CMK (cell line): ENCODE measurements around the gene ANKRD44.

Experiments
- DNase-seq: peaks from one replicate; pipeline ENCODE4 v3.0.0-alpha.2; 2010; ENCODE audit warnings: low read depth

ANKRD44 gene

DNA sequence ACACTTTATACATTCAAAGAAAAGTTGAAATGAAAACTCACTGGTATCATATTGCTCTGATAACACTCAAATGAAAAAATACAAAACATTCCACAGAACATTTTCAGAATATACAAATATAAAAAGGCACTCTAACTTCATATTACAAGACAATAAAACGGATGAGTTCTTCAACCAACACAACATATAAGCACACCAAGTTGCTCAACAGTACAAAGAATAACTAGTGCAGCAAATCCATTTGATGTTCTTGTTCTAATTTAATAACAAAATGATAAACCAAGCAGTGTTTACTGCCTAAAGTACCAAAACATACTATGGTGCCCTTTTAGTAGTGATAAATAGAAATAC lies 323.3 kb downstream of the ANKRD44 start:
- no peak for DNase-seq

DNA sequence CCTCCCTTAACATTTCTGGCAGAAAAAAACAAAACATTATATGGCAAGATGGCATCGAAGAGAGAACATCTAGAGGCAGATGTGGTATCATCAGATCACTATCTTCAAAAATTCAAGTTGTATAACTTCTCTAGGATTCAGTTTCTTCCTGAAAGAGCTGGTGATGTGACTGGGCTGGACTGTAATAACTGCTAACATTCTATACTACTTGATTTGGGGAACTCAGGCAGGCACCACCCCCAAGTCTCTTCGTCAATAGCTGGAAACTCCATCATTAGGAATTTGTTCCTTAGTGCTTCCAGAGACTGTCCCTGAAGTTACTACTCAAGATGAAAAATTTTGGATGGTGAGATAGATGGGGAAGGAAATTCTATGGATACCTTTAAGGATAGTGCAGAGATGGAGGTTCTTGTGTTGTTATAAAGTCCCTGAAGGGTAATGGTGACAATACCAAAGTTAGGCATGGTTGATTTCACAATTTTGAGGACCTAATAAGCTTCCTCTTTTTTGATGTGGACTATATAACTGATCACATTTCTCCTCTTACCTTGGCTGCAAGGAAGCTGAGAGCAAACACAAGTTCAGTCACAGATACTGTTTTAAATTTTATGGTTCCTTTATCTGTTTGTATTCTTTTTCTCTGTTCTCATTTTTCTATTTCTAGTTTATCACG lies 324.9 kb downstream of the ANKRD44 start:
- no peak for DNase-seq

DNA sequence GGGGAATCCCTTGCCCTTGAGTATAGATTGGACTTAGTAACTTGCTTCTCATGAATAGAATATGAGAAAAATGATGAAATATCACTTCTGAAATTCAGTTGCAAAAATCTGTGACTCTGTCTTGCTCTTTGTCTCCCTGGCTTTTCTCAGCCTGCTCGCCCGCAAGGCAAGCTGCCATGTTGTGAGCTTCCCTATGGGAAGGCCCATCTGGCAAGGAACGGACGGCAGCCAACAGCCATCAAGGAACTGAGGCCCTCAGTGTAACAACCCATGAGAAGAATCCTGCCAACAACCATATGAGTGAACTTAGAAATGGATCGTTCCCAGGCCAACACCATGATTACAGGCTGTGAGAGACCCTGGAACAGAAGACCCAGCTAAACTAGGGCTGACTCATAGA lies 325.7 kb downstream of the ANKRD44 start:
- DNase-seq = no peak

DNA sequence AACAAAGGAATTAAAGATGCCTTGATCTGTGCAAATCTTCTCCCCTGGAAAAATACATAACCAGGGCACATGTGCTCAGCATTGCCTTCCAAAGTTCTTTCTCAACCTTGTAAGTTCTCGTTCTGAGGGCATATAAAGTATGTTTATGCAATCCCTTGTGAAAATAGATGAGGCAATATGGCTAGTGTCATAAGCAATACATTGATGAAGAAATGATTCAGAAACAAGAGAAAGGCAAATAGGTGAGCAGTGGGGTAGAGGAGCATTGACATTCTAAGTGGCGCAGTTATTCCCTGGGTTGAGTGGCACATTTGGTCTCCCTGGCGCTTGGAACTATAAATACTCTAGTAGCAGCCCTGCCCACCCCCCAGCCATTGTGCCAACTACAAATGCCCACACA lies 326.6 kb downstream of the ANKRD44 start:
- DNase-seq = no peak

DNA sequence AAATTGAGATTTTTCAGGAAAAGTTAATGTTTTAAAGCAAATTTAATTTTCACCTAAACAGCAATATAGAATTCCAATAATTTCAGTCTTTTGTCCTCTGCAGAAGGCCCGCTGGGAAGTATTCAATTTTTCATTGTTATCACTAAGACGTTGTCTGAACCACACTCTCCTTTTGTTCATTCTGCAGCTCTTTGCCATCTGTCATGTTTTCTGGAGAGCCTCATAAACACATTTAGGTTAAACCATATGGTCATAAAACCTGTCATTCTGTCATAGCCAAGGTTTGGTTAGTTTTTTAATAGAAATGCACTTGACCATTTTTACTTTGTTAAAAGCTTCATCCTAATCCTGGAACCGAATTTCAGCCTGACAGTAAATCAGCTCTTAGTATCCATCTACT lies 330.1 kb downstream of the ANKRD44 start:
- DNase-seq = no peak

DNA sequence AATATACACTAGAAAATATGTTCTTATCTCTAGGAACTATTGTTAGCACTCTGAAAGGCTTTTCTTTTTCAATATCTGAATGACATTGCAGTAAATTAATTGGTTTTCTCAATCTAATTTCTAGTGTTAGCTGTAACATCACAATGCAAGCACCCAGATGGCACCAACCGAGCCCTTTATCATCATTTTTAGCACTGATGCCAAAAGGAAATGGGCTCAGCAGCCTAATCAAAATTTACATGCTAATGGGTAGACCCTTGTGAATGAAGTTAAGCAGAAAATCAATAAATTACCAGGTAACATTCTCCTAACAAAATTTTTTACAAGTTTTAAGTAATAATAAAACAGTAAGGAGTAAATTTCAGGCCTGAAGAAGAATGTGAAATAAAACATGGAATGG lies 330.6 kb downstream of the ANKRD44 start:
- DNase-seq = no peak

DNA sequence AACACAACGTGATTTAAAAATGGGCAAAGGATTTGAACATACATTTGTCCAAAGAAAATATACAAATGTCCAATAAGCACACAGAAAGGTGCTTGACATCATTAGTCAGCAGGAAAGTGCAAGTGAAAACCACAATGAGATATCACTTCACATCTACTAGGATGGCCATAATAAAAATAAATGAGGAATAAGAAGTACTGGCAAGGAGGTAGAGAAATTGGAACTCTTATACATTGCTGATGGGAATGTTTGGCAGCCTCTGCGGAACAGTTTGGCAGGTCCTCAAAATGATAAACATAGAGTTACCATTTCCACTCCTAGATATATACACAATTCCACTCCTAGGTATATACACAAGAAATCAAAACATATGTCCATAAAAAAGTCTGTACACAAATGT lies 333.1 kb downstream of the ANKRD44 start:
- no peak for DNase-seq

DNA sequence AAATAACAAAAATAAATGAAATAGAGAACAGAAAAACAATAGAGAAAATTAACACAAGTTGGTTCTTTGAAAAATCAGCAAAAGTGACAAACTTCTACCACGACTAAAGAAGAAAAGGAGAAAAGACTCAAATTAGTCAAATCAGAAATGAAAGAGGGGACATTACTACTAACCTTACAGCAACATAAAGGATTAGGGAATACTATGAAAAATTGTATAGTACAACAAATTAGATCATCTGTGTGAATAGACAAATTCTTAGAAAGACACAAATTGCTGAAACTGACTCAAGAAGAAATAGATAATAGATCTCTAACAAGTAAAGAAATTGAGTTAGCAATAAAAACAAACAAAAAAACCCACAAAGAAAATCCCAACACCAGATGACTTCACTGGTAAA lies 335.6 kb downstream of the ANKRD44 start:
- DNase-seq = no peak

DNA sequence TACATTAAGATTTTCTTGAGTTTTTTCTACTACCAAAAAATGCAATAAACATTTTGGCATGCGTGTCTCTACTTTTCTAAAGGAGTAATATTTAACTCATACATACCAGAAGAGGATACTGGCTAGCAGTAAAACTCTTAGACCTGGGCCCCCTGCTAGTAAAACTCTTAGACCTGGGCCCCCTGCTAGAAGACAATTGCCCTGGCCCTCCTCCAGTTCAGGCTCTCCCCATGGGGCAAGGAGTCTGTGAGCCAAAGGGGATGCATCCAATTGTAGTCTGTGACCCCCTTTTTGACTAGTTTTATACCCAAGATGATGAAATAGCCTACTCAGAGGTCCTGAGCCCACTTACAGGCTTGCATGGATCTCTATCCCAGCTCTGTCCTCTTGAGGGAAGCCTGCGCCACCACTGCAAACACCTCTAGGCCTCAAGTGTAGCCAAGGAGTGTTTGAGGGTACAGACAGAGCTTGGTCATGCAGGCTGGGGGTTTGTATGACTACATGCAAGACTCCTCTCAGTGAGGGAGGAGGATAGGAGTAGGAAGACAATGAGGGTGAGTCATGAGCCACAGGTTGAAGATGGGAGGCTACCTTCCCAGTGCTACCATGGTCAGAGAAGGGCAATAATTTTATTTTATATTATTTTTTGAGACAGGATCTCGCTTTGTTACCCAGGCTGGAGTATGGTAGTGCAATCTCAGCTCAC lies 338.9 kb downstream of the ANKRD44 start:
- DNase-seq = no peak

DNA sequence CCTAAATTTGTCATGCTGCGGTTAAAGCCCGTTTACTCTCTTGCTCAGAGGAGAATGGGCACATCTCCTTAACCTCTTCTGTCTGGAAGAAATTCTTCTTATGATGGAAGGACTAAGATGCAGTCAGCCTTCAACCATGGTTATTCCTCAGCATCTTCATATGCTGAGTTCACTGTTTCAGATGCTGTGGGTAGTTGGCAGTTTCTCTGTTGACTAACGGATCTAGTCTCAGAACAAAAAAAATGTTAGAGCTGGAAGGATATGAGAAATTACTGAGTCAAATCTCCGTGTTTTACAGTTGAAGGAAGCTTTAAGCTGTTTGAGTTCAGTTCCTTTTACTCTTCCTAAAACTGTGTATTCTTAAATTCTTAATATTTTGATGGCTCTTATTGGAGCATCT lies 340.5 kb downstream of the ANKRD44 start:
- no peak for DNase-seq

DNA sequence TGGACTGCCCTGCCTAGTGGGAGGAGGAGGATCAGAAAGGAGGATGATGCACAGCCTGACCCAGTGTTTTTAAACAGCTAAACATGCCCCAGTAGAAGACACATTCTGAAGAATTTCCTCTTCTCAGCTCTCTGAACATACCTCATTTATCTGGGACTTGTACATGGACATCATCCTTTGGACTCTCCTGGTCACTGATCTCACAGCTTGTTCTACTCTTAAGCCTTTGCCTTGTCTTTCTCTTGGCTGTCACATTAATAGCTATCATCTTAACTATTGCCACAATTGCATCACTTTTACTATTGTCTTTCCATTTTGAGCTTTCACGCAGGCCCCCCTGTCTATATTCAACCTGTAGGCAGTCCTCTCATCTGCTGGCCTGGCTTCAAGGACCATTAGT lies 342.1 kb downstream of the ANKRD44 start:
- DNase-seq = no peak

DNA sequence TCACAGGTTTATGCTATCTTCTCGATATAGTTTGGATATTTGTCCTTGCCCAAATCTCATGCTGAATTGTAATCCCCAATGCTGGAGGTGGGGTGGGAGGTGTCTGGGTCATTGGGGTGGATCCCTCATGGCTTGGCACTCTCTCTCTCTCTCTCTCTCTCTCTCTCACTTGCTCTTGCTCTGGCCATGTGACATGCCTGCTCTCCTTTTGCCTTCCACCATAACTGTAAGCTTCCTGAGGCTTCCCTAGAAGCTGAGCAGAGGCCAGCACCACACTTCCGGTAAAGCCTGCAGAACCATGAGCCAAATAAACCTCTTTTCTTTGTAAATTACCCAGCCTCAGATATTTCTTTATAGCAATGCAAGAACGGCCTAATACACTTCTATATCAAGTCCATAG lies 342.8 kb downstream of the ANKRD44 start:
- no peak for DNase-seq

DNA sequence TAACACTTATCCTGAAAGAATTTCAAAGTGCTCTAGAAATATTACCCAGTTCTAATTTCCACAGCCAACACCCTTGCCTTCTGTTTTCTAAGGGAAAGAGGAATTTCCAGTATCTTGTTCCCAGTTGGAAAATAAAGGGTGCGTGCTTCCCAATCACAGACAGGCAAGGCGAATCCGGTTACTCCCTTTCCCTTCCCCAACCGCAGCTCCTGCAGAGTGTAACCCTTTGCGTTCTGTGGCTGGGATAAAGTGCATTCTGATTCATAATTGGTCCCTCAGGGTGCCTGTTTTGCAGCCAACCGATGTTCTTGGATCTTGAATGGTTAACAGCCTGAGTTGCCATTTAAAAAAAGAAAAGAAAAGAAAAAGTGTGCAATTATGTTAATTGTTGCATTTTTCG lies 343.5 kb downstream of the ANKRD44 start:
- no peak for DNase-seq

DNA sequence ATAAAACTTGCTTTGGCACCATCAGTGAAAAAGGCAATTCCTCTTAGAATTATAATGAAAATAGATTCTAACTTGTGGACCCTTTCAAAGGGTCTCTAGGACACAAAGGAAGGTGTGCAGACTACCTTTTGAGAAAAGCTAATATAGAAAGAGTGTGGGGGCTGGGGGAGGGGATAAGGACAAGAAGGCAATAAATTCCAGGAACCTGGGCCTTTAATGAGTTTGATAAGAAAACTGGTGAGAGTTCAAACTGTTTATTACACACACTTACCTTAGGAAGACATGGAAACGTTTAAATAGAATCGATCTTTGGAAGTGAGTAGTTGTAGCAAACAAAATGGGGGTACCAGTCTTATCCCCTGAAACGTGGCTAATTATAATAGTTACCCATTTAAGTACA lies 344.5 kb downstream of the ANKRD44 start:
- no peak for DNase-seq

DNA sequence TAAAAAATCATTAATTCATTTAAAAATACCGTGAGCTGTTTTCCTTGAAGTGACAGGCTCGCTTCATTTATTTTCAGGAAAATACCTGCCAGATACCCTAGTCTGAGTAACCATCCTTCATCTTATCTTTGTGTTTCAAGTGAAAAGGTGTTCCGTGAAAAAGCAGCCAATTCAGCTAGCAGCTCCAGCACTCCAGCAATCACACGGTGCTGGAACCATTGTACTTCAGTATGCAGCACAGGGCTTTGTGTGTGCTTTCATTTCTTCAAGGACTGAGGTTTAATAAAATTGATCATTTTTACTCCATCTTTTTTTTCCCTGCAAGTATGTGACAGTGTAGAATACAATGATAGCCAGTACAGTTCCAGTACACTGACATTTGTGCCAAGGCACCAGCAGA lies 344.9 kb downstream of the ANKRD44 start:
- DNase-seq = no peak

DNA sequence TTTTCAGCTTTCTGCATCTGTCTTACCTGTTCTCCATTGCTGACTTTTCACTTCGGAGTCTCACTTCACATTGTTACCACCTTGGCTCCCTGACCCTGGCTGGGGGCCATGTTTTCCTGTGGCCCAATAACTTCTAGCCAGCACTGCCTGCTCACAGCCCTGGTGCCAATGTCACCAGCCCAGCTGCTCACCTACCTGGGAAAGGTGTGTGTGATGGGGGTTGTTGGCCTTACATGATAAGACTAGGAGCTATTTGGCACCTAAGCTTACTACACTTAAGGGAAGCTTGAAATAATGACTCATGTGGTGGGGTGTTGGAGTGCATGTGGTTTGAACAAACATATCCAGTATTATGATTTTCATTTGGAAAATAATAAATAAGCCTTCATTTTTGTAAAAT lies 346.6 kb downstream of the ANKRD44 start:
- DNase-seq = no peak

DNA sequence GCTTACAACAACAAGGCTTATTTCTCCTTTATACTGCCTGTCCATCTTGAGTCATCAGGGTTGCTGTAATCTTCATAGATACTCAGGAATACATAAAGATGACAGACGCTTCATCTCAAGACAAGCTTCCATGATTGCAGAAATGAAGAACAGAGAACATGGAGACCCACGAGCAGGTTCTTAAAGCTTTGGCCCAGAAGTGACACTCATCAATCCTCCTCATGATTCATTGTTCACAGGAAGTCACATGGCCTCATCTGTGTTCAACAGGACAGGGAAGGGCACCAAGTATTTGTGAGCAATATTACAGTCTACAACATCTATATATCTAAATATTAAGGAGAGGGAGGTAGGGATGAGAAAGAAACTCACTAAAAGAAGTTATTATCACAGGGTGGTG lies 347.5 kb downstream of the ANKRD44 start:
- DNase-seq = no peak

DNA sequence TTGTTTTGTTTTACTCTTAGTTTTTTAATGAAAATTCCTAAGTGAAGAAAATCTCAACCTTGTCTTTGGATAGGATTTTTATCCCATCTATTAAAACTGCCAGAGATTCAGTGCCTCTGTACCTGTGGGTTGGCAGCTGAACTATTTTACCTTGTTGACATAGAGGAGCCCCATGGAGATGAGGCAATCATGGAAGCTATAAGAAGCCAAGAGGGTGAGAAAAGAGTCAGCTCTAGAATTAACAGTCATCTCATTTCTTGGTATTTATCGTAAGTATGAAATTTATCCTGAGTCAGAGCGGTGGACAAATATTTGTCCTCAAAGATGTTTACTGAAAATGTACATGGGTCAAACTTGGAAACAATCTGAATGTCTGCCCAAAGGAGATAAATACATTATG lies 348.3 kb downstream of the ANKRD44 start:
- no peak for DNase-seq

DNA sequence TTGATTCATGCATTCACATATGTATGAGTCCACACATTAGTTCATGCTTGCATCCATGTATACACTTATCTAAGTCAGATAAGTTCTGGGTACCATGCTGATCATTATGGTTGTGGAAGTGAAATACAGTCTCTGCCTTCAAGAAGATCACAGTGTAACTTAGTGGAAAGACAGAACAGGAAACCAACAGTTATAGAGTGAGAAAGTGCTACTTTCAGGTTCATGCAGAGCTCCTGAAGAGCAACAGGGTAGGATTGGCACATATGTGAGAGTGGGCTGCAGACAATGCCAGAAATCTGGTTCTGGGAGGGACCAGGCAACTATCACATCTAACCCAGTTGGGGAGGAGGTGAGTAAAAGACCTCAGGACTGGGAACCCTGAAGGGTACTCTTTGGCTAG lies 348.7 kb downstream of the ANKRD44 start:
- no peak for DNase-seq

DNA sequence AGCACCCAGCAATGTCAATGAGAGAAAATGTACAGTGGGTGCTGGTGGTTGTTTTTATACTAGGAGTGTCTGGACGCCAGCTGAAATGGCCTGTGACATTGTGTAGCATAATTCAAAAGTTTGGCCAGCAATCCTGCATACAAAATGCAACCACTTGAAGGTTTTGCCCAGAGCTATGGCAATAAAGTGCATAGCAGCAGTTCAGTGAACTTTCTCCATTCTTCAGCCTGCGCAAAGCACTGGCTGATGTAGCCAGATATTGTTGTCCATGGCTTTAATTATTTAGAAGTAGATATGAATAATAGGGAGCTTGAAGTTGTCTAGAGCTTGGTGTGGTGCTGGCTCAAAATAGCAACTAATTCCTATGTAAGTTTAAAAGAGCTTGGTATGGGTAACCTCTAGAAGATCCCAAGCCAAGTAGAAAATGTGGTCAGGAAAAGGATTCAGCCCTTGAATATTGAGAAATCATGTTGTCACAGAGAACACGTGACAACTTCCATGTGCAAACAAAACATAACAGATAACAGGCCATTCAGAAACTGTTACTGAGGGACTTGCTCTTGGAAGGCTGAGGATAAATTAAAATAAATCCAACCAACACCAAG lies 350.7 kb downstream of the ANKRD44 start:
- no peak for DNase-seq

DNA sequence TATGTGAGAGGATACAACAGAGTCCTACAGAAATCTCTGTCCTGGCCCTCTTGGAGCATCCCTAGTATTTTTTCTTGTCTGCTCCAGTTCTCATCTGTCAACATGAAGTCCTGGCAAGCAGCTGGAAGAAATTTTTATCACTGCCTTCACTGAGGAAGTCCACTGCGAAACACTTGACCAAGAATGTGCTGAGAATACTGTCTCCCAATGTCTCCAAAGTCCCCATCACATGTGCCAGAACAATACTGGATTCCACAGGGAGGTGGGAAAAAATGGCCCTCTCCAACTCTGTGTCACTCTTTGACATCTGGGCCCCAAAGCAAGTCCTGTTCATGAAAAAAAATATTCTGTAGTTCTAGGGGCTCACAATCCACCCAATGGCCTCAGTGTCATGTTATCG lies 351.3 kb downstream of the ANKRD44 start:
- DNase-seq = no peak

DNA sequence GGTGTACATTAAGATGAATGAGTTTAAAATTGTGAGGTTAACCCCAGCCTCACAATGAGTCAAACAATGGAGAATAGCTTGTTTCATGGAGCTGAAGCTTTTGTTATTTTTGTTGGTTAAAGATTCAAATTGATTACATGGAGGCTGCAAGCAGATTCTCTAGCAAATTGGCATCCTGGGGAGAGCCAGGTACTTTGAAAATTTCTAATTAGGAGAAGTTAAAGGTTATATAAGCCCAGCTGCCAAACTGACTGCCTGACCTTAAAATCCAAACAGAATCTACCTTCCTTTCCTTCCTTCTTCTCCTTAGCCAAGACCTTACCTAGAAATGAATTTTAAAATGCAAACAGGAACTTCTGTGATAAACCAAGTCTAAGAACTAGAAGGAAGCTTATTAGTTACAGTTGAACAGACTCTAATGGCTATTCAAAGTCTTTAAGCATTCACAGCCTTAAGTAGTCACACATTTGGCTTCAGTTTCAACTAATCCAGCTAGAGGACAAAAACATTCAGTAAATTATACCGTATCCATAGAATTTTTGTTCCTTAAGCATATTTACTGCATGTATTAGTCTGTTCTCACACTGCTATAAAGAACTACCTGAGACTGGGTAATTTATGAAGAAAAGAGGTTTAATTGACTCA lies 352.6 kb downstream of the ANKRD44 start:
- no peak for DNase-seq

DNA sequence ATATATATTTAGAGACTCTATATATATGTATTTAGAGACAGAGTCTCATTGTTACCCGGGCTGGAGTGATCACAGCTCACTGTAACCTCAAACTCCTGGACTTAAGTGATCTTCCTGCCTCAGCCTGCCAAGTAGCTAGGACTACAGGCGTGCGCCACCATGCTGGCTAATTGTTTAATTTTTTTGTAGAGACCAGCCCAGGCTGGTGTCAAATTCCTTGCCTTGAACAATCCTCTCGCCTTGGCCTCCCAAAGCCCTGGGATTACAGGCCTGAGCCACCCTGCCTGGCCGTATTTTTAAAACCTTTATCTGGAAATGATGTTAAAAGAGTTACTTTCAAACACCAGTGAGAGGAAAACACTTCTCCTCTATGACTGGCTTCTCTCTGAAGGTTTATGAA lies 353.1 kb downstream of the ANKRD44 start:
- DNase-seq = no peak
